GM19455 (cell line): Measurements from ENCODE around the gene MYBPC3.

ENCODE experiments used
- ATAC-seq: cut with Tn5 transposase; IDR thresholded peaks from one replicate; pipeline ENCODE4 v1.9.1; 2021; ENCODE audit not compliant: unreplicated experiment

Gene MYBPC3

DNA sequence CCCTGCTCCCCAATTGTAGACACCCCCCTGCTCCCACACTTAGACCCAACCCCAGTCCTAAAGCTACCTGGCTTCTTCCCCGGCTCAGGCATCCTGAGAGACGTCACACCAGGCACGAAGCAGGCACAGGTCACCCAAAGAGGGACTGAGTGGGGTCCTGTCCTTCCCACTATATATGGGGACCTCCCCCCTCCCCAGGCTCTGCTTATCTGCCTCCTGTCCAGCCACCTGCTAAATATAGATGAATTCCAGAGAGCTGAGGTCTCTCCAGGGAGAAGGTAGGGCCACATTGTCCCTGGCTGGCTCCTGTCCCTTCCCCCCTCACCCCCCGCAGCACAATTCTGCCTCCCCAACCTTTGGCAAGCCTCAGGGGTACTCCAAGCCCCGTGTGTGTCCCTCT, at the start of gene MYBPC3:
MYBPC3 (minus strand) TSS at position 147 of the 400 bp plus-strand sequence; CDS start at position 92, 55 bp downstream.
- no peak for ATAC-seq

DNA sequence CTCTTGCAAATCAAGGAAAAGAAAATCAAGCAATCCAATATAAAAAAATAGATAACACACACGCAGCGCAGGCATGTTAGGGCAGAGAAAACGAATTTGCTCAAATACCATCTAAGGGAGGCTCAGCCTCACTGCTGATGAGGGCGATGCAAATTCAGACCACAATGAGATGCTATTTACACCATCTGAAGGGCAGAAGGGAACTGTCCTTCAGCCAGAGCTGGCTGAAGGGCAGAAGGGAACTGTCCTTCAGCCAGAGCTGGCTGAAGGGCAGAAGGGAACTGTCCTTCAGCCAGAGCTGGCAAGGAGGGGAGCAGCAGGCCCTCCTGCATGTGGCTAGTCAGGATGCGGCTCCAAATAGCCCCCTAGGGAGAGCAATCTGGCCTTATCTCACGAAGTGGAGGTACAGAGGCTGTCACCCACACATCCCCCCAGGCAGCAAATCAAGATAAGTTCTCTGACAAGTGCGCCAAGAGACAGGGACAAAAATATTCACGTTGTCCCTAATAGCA, 48.3 kb upstream of the MYBPC3 start:
- ATAC-seq = peak; percentile 66

DNA sequence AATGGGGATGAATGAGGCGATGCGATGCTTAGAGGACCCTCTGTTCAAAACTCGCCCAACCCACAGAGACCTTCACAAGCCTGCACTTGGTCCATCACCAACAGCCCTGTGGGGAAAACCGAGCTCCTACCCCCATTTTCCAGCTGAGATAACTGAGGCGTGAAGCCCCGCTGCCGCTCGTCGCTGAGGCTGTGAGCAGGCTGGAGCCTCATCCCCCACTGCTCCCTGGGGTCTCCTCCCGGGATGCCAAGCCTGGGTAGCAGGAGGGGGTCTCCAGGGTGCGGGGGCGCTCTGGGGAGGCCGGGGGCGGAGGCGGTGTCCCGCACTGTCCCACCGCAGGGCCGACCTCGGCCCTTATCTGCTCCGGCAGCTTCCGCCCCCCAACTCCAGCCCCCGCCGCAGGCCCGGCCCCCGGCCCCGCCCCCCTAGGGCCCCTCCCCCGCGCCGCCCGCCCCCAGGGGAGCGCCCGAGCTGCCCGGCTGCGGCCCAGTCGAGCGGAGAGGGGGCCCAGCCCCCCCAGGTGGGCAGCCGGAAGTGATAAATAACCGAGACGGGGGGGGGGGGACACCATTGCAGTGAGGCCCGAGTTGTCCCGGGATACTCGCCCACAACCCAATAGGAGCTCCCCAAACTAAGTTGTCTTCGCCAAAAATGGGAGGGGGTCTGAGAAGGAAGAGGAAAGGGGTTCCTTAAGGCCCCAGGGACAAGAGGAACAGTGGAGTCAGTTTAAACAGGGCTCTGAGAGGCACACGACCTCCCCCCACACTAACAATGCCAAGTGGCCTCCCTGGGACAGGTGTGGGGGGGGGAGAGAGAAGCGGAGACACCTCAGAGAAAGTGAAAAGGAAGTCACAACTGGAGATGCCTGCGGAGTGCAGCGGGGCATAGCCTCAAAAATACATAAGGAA, 47.6 kb upstream of the MYBPC3 start:
- ATAC-seq = peak; percentile 48

DNA sequence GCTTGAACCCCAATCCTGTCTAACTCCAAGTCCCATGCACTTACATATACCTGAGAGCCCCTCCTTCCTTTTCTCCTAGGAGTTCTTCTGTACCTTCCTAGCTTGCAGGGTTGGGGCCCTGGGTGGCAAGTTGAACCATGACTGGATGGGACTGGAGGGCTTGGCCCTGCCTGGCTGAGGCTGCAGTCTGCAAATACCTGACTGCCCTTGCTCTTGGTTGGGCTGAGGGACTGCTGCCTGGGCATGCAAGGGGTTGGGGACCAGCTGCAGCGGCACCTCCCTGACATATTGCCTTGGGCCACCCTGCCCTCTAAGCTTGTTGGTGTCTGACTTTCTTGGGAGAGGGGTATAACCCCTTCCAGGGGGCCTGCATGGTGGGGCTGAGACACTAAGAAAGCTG, 46.0 kb upstream of the MYBPC3 start:
- no peak for ATAC-seq

DNA sequence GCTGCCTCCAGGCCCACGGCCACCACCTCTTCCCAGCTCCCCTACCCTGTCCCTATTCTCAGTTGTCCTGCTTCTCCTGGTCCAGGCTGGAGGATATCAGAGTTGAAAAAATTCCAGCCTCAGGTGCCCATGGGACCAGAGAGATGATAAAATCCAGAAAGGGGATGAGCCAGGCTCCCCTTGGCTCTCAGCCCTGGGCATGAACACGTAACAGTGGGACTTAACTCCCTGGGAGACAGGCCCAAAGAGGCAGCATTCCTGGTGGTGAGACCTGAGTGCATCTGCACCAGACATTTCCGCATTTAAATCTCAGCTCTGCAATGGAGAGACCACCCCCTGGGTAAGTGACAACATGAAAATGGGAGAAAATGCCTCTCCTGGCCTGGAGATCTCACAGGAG, 45.5 kb upstream of the MYBPC3 start:
- no peak for ATAC-seq

DNA sequence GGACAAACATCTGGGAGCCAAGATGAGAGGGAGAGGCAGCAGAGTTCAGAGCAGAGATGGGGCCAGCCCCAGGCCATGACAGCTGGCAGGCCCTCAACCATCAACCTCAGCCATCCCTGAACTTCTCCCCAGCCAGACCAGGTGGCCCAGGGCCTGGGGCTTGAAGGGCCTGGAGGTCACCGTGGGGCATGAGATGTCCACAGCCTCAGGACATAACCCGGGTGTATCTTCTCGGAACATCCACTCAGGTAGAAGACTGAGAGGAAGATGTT, 43.5 kb upstream of the MYBPC3 start:
- no peak for ATAC-seq

DNA sequence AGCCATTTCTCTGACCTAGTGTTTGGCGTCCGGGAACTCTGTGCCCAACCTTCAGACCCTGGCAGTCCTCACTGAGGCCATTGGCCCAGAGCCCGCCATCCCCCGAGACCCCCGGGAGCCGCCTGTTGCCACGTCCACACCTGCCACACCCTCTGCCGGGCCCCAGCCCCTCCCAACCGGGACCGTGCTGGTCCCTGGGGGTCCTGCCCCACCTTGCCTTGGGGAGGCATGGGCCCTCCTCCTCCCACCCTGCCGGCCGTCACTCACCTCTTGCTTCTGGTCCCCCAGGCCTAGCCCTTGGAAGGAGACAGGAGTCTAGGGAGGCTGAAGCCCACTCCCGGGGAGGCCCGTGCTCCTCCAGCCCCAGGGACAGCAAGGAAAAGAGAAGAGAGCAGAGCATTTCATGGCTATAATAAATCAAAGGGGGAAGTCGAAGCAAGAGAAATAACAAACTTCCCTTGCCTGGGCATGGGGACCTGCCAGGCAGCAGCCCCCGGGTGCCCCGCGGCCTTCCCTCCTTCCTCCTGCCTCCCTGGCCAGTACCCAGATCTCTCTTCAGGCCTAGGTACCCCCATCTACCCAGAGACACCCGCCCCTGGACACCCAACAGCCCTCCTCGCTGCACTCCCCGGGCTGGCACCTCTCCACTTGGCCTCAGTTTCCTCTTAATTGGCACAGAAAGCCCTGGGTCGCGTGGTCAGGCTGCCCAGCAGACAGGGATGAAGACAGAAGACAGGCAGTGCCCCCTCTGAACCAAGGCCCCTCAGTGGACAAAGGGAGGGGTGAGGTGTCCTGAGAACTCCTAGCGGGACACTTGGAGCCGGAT, 42.9 kb upstream of the MYBPC3 start:
- no peak for ATAC-seq

DNA sequence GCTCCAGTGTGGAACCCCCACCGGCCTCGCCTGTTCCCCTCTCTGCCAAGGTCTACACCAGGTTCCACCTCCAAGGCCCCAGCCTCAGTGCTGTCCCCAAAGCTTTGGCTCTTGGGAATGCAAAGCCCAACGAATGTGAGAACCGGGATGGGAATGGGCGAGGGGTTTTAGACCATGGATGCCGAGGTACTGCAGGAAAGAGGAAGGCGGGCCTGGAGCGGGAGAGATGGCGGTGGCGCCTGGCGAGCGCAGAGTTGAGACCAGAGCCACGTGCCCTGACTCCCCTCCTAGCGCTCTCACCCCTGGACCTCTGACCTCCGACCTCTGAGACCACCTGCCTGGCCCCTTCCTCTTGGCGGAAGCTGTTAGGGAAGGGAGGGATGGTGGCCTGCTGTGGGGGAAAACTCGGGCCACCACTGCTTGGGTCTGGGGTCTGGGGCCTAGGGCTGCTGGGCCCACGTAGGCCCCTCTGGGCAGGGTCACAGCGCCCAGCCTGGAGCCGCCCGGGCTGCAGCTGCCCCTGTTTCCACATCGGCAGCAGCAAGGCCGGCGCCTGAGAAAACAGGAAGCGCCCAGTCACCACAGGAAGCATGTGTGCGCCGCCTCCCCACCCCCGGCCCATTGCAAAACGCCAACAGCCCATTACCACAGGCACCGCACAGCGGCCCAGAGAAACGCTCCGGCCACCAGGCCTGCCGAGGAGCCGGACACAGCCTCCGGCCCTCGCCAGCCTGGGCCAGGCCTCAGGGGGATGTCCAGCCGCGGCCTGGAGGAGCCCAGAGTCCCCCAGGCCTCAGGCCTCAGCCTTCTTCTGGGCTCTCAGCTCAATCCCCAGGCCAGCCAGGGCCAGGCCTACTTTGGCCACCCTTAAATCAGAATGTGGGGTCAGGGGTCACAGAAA, 42.1 kb upstream of the MYBPC3 start:
- no peak for ATAC-seq

DNA sequence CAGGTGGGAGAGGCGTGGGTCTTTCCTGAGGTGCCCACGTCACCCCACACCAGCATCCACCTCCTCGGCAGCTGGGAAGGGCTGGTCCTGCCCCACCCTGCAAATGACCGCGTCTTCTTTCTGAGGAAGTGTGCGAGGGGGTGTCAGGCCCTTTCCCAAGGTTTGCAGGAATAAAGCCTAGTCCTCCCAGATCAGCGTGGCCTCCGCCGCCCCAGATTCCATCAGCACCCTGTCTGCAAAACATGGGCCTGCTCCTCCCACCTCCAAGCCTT, 41.5 kb upstream of the MYBPC3 start:
- no peak for ATAC-seq

DNA sequence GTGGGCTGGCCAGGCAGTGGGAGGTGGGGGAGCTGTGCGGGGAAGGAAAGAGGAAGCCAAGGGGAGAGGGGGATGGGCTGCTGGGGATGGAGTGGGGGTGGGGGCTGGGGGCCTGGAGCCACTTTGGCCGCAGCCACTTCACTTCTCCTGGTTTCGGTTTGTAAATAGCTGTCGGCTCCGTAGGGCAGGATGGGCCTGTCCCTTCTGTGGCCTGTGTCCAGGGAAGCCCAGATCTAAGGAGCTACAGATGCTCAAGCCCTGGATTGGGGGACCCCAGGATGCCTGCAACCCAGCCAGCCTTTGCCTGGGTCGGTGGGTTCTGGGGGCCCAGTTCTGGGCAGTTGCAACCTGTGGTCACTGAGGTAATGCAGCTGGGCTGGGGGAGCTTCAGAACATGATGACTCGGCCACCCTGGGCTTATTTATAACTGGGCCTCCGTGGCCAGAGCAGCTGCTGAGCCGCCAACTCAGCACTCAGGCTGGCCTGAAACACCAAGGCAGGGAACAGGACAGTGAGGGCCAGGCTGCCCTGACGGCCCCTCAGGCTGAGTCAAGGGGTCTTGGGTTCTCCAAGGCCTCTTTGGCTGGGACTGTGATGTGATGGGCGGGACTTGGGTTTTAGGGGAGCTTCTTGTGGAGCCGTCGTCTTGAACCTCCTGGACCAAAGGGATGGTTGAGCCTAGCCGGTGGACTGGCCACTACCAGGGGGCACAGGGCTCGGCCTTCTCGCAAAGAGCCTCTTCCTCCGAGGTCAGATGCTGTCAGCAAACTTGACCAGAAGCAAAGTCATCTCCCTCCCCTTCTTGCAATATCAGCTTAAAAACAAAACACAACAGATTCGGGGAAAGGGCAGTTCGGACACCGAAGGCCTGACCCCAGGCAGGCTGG, 40.9 kb upstream of the MYBPC3 start:
- no peak for ATAC-seq

DNA sequence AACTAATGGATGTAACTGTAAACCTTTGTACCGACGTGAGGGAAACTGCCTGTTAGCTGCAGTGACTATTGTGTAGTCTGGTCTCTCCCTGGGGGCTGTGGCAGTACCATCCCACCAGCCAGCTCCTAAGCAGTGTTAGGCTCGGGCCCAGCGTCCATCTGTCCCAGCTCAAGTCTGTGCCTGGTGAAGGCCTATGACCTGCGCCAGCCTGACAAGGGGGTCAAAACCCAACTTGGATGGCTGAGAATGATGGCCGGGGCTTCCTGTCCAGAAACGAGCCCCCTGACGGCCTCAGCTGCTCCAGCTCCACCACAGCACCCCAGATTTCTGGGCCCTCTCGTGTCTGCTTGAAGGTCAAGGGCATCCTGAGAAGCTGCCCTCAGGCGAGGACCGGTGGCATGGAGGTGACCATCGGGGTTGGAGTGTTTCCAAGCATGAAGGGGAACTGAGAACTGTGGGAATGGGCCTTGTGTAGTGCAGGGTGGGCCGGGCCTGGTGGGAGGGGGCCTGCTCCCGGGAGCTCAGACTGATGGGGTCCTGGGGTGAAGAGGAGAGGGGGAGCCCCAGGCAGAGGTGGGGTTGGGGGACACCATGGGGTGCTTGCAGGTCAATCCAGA, 40.2 kb upstream of the MYBPC3 start:
- ATAC-seq = no peak

DNA sequence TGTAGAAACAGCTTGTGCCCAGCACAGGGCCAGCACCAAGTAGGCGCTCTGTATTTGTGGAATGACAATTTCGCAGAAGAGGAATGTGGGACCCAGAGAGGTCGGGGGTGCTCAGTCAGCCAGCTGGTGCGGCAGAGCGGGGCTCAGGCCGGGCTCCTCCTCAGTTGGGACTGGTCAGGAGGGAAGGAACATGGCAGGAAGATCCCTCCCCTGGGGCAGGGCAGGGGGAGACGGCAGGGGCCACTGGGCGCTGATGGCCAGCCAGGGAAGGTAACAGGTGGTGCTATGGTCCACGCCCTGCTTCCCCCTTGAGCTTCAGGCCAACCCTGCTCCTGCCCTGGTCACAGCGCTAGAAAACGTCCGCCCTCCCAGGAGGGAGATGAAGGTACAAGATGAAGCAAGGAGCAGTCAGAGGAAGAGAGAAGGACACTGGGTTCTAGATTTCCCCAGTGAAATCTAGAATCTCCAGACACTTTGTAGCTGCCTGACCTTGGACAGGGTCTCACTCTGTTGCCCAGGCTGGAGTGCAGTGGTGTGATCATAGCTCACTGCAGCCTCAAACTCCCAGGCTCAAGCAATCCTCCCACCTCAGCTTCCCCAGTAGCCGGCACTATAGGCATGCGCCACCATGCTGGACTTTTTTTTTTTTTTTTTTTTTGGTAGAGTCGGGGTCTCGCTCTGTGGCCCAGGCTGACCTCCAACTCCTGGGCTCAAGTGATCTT, 39.4 kb upstream of the MYBPC3 start:
- ATAC-seq = no peak

DNA sequence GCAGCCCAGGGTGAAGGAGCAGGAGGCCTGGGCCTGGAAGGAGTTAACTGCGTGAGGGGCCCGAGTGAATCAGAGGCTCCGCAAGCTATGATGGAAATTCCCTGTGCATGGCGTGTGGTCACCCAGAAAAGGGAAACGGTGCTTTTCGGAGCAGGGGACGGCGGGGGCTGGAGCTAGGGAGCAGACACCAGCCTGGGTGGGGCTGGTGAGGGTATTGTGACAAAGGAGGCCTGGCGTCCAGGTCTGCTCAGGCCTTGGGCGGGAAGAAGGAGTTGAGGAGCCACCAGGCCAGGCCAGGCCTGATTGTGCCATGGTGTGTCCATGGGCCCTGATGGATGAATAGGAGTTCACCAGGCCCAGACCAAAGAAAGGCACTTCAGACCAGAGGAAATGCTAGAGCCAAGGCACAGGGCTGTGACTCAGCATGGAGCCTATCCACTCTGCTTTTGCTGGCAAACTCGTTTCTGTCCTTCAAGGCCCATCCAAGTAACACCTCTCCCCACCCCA, 38.6 kb upstream of the MYBPC3 start:
- no peak for ATAC-seq

DNA sequence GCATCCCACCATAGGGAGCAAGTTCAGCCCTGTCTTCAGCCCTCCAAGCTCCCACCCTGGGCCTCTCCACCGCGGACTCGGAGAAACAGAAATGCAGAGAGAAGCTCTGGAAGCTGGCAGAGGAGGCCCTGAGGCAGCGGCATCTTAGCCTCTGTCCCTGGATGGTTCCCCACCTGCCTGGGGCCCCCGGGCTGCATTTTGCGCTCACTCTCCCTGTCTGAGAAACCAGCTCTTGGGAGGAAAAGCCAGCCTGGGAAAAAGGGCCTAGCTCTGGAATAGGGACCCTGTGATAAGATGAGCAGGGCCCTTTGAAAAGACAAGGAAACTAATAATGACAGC, 37.9 kb upstream of the MYBPC3 start:
- ATAC-seq = no peak

DNA sequence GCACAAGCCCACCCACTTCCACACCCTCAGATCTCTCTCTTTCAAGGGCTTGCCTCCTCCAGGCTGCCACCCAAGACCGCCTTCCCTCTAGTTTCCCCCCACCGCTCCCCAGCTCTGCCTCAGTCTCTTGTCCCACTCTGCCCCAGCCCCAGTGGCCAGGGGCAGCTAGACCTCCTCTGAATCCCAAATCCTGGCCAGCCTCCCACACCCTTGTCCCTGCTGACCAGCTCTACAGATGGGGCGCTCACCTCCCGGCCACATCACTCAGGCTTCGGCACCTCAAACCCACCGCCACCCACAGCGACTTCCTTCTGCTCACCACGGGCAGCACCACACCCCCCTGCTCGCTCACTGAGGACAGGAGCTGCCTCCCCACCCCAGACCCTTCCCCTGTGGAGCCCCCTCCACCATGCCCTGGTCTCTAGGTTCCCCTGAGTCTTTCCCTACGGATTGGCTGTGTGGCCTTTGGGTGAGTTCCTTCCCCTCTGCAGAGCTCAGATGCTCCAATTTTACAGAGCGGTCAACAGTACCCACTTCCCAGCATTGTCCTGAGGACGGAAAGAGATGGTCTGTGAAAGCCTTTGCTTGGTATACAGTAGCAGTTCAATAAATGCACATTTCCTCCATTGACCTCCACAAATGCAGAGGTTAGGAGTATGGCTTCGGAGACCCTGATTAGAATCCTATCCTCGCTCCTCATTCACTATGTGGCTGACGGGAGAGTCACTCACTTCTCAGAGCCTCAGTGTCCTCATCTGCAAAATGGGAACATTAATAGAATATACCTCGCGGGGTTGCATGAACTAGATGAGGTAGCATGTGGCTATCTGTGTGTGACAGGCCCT, 37.3 kb upstream of the MYBPC3 start:
- no peak for ATAC-seq

DNA sequence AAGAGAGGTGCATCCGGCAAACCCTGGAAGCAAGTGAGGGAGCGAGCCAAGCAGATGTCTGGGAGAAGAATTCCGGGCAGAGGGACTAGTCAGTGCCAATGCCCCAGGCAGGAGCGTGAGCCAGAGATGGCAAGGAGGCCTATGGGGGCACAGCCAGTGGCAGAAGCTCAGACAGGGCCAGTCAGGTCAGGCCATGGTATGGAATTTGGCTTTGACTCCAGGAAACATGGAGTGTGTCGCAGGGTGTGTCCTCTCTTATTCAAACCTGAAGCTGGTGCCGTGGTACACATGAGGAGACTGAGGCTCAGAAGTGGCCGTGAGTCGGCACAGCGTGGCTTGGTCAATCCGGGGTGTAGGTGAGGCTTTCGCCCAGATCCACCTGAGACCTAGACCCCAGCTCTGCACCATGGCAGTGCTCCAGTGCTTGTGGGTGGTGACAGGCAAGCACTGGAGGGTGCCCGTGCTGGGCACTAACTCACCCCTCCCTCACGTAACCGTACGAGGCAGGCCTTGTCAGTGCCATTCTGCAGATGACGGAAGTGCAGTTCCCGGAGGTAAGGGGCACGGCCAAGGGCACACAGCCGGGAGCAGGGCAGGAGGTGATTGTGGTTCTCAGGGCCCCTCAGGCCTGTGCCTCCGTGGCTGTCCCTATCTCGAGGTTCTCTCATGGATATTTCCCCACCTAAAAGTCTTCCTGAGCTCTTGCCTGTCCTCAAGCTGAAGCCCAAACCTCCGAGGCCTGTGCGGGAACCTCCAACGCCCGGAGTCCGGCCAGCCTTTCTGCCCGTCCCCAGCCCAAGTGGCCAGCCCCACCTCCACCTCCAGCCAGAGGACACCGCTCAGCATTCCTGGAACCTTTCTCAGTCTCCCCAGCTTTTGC, 36.4 kb upstream of the MYBPC3 start:
- ATAC-seq = no peak

DNA sequence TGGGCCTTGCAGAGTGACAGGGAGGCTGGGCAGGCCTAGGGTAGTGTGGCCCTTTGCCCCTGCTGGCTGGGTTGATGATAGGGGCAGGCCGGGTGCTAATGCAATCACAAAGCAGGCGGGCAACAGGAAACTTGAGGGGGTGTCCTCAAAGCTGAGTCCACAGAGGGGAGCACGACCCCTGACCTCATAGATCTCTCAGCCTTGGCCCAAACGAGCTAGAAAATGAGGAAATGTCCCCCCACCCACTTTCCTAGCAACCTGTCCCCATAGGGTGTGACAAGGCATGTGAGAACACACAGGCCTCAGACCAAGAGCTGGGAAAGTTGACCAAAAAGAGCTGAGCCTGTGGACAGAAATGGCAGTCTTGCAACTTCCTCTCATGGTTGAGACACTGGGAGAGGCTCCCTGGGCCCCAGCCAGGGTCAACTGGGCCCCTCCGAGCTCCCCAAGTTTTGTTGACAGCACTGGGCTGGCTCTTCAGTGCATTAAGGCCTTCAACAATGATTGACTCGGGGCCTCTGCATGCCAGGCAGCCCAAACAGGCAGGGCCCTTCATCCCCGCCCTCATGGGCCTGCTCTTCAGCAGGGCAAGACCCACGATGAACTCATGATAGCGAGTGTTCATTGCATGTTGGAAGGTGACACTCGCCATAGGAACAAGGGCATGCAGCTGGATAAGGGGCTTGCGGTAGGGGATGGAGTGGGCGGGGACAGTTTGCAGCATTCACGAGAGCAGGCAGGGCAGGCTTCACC, 35.6 kb upstream of the MYBPC3 start:
- no peak for ATAC-seq
